HG03159 (cell line): Measurements from ENCODE around the gene ZNF574.
A peak's percentile ranks its signal among the peaks of the same experiment; 100 is the strongest.
"Not testable (repeated sequence)": the region's sequence is repeated elsewhere in the genome, so short reads cannot be mapped to it uniquely, and the experiment has no call there.

Experiments
- ATAC-seq: cut with Tn5 transposase; IDR thresholded peaks from one replicate; pipeline ENCODE4 v1.9.1; 2021; ENCODE audit warnings: mild to moderate bottlenecking, moderate library complexity; ENCODE audit not compliant: unreplicated experiment

Gene ZNF574

GRCh38 chr19:42098781-42099180 lies 22.8 kb downstream of the ZNF574 start:
- ATAC-seq: no peak

DNA sequence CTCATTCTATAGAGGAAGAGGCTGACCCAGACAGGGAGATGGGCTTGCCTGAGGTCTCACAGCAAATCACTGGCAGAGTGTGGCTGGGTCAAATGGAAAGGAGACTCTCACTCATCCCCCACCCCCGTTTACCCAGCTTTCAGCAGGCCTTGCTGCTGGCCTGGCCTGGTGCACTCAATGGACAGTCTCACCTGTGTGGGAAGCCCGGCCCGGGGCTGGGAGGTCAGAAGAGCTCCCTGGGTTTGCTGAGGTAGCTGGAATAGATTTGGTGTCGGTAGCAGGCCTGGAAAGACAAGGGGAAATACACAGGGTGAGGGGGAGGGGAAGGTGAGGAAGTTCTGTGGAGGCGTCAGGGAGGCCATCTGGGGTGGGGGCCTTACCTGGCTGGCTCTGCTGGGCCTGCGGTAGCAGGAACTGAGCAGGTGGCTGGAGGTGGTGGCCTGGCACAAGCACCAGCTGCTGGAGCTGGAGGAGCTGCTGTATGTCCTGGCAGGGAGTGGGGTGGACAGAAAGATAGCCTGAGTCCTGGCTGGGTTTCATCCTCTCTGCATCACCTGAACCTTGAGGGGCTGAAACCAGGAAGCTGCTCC lies 23.5 kb downstream of the ZNF574 start:
- no peak for ATAC-seq

- ATAC-seq: not testable (repeated sequence)
Observed at GRCh38 chr19:42100241-42100640, 24.3 kb downstream of the ZNF574 start.

- ATAC-seq: no peak
Observed at GRCh38 chr19:42102877-42103276, 26.9 kb downstream of the ZNF574 start.

- ATAC-seq: no peak
Observed at GRCh38 chr19:42105368-42105767, 29.4 kb downstream of the ZNF574 start.

- ATAC-seq: peak; percentile 65
Observed at GRCh38 chr19:42108527-42109389, 32.8 kb downstream of the ZNF574 start.

- ATAC-seq: no peak
Observed at GRCh38 chr19:42109896-42110295, 33.9 kb downstream of the ZNF574 start.

- no peak for ATAC-seq
Observed at GRCh38 chr19:42110658-42111057, 34.7 kb downstream of the ZNF574 start.

DNA sequence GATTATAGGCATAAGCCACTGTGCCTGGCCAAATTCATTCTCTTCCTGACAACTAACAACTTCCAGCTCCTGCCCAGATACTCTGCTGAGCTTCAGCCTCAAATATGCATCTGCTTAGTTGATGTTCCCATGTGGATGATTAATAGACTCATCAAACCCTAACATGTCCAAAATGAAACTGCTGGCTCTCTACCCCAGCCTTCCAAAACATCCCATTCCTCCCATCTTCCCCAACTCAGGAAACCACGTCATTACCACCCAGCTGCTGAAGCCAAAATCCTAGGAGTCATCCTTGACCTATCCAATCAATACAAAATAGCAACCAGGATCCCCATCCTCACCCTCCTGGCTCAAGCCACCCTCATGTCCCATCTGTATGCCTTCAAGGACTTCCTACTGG lies 35.4 kb downstream of the ZNF574 start:
- ATAC-seq: no peak

DNA sequence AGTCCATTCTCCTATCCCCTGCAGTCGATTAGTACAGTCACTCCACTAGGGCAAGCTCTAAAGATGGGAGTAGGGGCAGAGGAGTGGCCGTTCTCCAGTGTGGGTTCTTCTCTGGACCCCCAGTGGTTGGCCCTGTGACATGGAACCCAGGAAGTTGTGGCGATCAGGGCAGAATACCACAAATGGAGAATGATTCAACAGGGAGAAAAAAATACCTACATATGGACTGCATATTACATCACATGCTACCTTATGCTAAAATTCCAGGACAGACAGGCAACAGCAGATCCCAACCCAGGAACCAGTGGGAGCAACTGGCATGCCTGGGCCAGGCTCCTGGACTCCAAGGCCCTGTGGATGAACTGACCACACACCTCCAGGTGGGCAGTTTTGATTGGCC lies 35.8 kb downstream of the ZNF574 start:
- ATAC-seq: no peak

DNA sequence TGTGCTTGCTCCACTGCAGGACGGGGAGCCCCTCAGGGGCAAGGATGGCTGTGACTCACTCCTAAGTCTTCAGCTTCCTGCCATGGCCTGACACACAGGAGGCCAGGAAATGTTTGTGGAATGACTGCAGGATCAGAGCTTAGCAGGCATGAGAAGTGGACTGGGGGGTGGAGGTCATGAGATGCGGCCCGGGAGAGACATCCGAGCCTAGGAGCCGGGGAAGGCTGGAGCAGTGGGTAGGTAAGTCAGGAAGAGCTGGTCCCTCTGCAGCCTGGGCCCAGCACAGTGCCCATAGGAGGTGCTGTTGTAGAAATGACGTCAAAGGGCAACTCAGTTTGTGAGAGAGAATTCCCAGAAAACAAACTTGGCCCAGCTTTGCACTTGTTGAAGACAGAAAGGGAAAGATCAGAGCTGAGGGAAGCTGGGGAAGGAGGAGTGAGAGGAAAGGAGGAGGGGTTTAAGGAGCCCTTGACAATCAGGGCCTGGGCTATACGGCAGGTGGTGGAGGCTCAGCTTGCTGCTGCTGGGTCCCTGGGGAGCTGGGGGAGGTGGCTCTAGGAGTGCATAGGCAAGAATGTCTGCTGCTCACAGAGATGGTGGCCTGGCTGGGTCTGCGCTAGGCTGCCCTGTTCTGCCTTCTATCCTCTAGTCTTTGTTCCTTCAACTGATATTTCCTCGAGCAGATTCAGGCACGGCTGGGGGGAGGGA lies 37.8 kb downstream of the ZNF574 start:
- ATAC-seq: peak; percentile 55

DNA sequence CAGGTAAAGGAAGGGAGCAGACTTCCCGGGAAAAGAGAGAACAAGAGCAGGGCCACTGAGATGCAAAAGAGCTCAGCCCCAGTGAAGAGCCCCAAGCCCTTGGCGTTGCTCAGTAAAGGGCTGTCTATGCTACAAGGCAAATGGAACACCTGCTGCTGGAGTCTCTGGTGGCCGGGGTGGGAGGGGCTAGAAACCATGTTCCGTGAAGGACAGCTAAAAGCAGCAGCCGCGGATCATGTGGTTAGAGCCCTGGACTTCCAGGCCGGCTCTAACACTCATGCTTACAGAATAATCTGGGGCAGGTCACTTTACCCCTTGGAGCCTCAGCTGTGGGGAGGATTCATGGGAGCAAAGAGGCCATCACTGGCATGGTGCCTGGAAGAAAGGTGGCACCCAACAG lies 38.4 kb downstream of the ZNF574 start:
- no peak for ATAC-seq

DNA sequence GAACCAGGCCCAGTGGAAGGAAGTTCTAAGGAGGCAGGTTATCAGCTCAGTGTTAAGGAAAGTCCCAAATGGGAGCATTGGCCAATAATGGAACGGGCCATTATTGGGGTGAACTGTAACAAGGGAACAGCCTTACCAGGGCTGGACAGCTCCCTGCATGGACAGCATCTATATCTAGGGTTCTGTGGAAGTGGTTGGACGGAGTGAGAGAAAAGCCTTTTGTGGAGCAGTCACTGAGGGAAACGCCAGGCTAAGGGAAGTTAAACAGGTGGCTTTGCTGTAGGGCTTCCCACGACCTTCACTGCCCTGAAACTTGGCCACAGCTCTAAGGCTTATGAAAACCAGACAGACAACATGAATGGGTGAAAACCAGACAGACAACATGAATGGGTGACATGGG lies 39.3 kb downstream of the ZNF574 start:
- no peak for ATAC-seq

DNA sequence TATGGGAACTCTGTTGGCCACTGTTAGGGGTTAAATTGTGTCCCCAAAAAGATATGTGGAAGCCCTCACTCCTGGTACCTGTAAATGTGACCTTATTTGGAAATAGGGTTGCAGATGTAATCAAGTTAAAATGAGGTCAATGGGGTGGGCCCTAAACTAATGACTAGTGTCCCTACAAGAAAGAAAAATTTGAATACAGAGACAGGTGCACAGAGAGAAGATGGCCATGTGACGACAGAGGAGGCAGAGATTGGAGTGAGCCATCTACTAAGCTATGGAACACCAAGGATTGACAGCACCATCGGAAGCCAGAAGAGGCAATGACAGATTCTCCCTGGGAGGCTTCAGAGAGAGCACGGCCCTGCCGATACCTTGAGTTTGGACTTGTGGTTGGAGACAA lies 39.7 kb downstream of the ZNF574 start:
- no peak for ATAC-seq

- no peak for ATAC-seq
Observed at GRCh38 chr19:42116308-42117075, 40.5 kb downstream of the ZNF574 start.

- ATAC-seq: no peak
Observed at GRCh38 chr19:42117076-42117475, 41.1 kb downstream of the ZNF574 start.

- no peak for ATAC-seq
Observed at GRCh38 chr19:42120276-42120980, 44.5 kb downstream of the ZNF574 start.

GRCh38 chr19:42121036-42121621 lies 45.2 kb downstream of the ZNF574 start:
- ATAC-seq: no peak

DNA sequence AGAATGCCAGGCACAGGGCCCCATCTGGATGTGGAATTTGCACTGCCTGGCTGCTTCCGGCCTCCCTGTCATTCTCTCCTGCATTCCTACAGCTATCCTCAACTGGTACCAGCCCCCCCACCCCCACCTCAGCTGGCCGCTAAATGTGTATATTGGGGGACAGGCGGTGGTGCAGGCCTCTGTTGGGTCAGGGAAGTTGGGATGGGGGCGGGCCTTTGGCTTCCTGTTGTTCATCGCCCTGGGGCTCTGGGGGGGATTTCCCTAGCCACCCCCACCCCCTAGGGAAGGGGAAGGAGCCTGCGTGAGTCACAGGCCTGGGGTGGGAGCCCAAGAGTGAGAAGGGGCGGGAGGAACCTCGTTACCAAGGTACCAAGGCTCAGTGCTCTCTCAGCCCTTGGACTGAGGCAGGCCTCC lies 45.7 kb downstream of the ZNF574 start:
- no peak for ATAC-seq
